Heart right ventricle (tissue), 16 donors: Measurements from ENCODE around the gene GATD1. TPM values are rescaled to one million over a fixed set of nuclear protein-coding genes. Genes with fewer than 3 reads are reported as not detected.
A peak's percentile ranks its signal among the peaks of the same experiment; 100 is the strongest.

Experiments
- ATAC-seq, 8 donors: fragments of 200-7000 bp; cut with Tn5 transposase; one replicate each; pipeline ENCODE4 v1.9.1; 2020; ENCODE audit warnings: mild to moderate bottlenecking in 8 of 8, moderate library complexity in 8 of 8, moderate number of reproducible peaks in 1 of 8
- DNase-seq, 2 donors: peaks; one replicate each; pipeline ENCODE4 v3.0.0-alpha.2; 2020
- H3K27ac ChIP-seq, 10 donors: fragments of 200-600 bp; sonication (generic) in 2 of 10; one replicate each; pipeline versions ENCODE4 v1.5.0 to v1.8.0; 2020 to 2022; ENCODE audit warnings: mild to moderate bottlenecking in 3 of 10
- H3K27me3 ChIP-seq, 7 donors: fragments of 200-600 bp; one replicate each; pipeline ENCODE4 v1.8.0; 2021 to 2022; ENCODE audit warnings: mild to moderate bottlenecking in 2 of 7
- H3K36me3 ChIP-seq, 9 donors: fragments of 200-600 bp; sonication (generic) in 1 of 9; one replicate each; pipeline versions ENCODE4 v1.5.0 to v1.8.0; 2020 to 2022; ENCODE audit warnings: mild to moderate bottlenecking in 2 of 9
- H3K4me1 ChIP-seq, 9 donors: fragments of 200-600 bp; sonication (generic) in 1 of 9; one replicate each; pipeline versions ENCODE4 v1.5.0 to v1.8.0; 2020 to 2022; ENCODE audit warnings: mild to moderate bottlenecking in 4 of 9
- H3K4me3 ChIP-seq, 10 donors: fragments of 200-600 bp; sonication (generic) in 2 of 10; one replicate each; pipeline versions ENCODE4 v1.5.0 to v1.8.0; 2020 to 2022; ENCODE audit warnings: mild to moderate bottlenecking in 7 of 10, moderate library complexity in 2 of 10
- H3K9me3 ChIP-seq, 11 donors: fragments of 200-600 bp in 10 of 11; sonication (generic) in 2 of 11; one replicate each; pipeline versions ENCODE4 v1.5.0 to v1.8.0; 2013 to 2022; ENCODE audit warnings: mild to moderate bottlenecking in 2 of 11, control low read depth in 1 of 11, moderate library complexity in 1 of 11
- CTCF ChIP-seq, 9 donors: fragments of 200-600 bp; sonication (generic) in 2 of 9; IDR thresholded peaks; one replicate each; pipeline versions ENCODE4 v1.5.0 to v1.8.0; 2021 to 2022; ENCODE audit warnings: antibody characterized with exemption in 9 of 9, mild to moderate bottlenecking in 5 of 9, moderate library complexity in 1 of 9
- WGBS, 2 donors: extraction: QIAGEN DNeasy Blood & Tissue Kit; methylation state at CpG; one replicate each; pipeline ENCODE4 v1.1.7; 2013; ENCODE audit warnings: inconsistent platforms in 1 of 2; 5-methylcytosine and 5-hydroxymethylcytosine counted together
- intact Hi-C, 10 donors: fragments of 100-400 bp; cut with DNase I; formaldehyde crosslinking; loops; one replicate each; pipeline versions ENCODE4 v1.11.1 to v1.14.2; 2022
- polyA plus RNA-seq, 2 donors: library from polyadenylated mRNA; stranded (reverse); fragments of 200-250 nt; gene quantifications; one replicate each; pipeline ENCODE4 v1.2.3, GENCODE V29; 2013
- total RNA-seq, 10 donors: library from RNA; stranded (reverse); fragmentation: NEBNext Ultra II Directional in 3 of 10; extraction: Animal tissue kit (Norgen Biotek cat#: 25700) in 3 of 10; gene quantifications; one replicate each; pipeline versions ENCODE4 v1.2.1 to v1.2.4, GENCODE V29; 2021 to 2023
- donor health status: Arrhythmogenic right ventricular cardiomyopathy.
- donor health status: ischemic (EF 13 %, LVEDD 7.1; RV severe dilation, severe dysfunction).
- donor health status: healthy with polysubstance abuse.
- donor health status: DM: no; HTN: yes; CAD: no.
- donor health status: DM: no; HTN: no; CAD: no.
- donor health status: ischemic (EF 25% LVEDD 6.9; RV normal size, moderate dysfunction).
- donor health status: ischemic (EF 25% LVEDD 5.7; RV mildly dilated, moderate dysfunction).
- donor health status: healthy.
- donor health status: DM: yes; HTN: yes; CAD: no.
- donor health status: Ischemic cardiomyopathy.
- donor health status: ischemic (EF 35%, LVEDD 5.7; RV mildly dilated, moderate dysfunction).
- donor health status: nonischemic (EF 11% LVEDD 7.7; RV severe dilation, severe dysfunction).
- donor health status: DM: yes; HTN: yes; CAD: no.
- donor health status: PGD.
- donor health status: ischemic (EF 29% LVEDD 5.4; RV normal size, mild dysfunction).
- donor health status: nonischemic (EF 23%, LVEDD 6.1; RV moderate dilation, normal function).

Gene GATD1
- total and polyA plus RNA-seq, 12 donors, result 15.0 to 32.4 (median 26.0) TPM

GRCh38 chr11:725624-726202 lies 51.6 kb downstream of the GATD1 start:
- intact Hi-C loops, result loop anchor here in 7 of 10 donors (2.0 to 10.0 kb wide), 4 partner anchors 61 to 171 kb away; no protein-coding TSS in a partner anchor
- Histone ChIP-seq H3K9me3 (no peaks in the 10 kb centered on the region), H3K4me1 (peaks cover 13 to 63% (median 25%) of the 10 kb centered on the region in 9 donors), H3K36me3 (no peaks in the 10 kb centered on the region), H3K4me3 (peak overlapping the region in 6 of 10 donors; percentile 21 to 48 (median 30)), H3K27me3 (peaks cover 26 to 74% (median 60%) of the 10 kb centered on the region in 7 donors), H3K27ac (peak overlapping the region in 1 of 10 donors; percentile 60)
- TF ChIP-seq CTCF (IDR thresholded peaks at IDR 0.05), result no peak
- DNase-seq (no peak), ATAC-seq (no peak)
- WGBS, 2 donors, result 2 to 3% methylated on average over 31 to 53 of the region's 53 CpGs

- no peak overlapping the region for H3K4me3 ChIP-seq
- DNase-seq (no peak), ATAC-seq (no peak)
- TF ChIP-seq CTCF (IDR thresholded peaks at IDR 0.05), result no peak
- 61 to 62% methylated on average over 18 of the region's 18 CpGs for WGBS, 2 donors
- no peaks in the 10 kb centered on the region for H3K9me3 ChIP-seq
- intact Hi-C loops, result loop anchor here in 8 of 10 donors (2.0 to 10.0 kb wide), 5 partner anchors 60 to 173 kb away; no protein-coding TSS in a partner anchor
- no peak overlapping the region for H3K27ac ChIP-seq
- peaks cover 28 to 82% (median 68%) of the 10 kb centered on the region in 7 donors for H3K27me3 ChIP-seq
- no peaks in the 10 kb centered on the region for H3K36me3 ChIP-seq
- peaks cover 13 to 65% (median 29%) of the 10 kb centered on the region in 9 donors for H3K4me1 ChIP-seq
Measured at GRCh38 chr11:724778-725386, 52.4 kb downstream of the GATD1 start.

GRCh38 chr11:724049-724777 lies 53.1 kb downstream of the GATD1 start:
- Histone ChIP-seq H3K27me3 (peaks cover 28 to 83% (median 75%) of the 10 kb centered on the region in 7 donors), H3K4me1 (peaks cover 13 to 64% (median 29%) of the 10 kb centered on the region in 9 donors), H3K9me3 (no peaks in the 10 kb centered on the region), H3K27ac (no peak overlapping the region), H3K36me3 (no peaks in the 10 kb centered on the region), H3K4me3 (no peak overlapping the region)
- ATAC-seq, result no peak
- intact Hi-C loops, result loop anchor here in 7 of 10 donors (2.0 to 10.0 kb wide), 5 partner anchors 59 to 172 kb away; no protein-coding TSS in a partner anchor
- TF ChIP-seq CTCF (IDR thresholded peaks at IDR 0.05), result no peak
- WGBS, 2 donors, result 55% methylated on average over 18 to 19 of the region's 19 CpGs
- no peak for DNase-seq
